HG03045 (cell line): ENCODE measurements around the gene CRABP1.
"Not testable (repeated sequence)": the region's sequence is repeated elsewhere in the genome, so short reads cannot be mapped to it uniquely, and the experiment has no call there.

Source experiments
- ATAC-seq: cut with Tn5 transposase; IDR thresholded peaks from one replicate; pipeline ENCODE4 v1.9.1; 2021; ENCODE audit warnings: mild to moderate bottlenecking, moderate library complexity; ENCODE audit not compliant: unreplicated experiment

Gene CRABP1

GRCh38 chr15:78369161-78369560, 29.0 kb downstream of the CRABP1 start:
- ATAC-seq, result no peak

DNA sequence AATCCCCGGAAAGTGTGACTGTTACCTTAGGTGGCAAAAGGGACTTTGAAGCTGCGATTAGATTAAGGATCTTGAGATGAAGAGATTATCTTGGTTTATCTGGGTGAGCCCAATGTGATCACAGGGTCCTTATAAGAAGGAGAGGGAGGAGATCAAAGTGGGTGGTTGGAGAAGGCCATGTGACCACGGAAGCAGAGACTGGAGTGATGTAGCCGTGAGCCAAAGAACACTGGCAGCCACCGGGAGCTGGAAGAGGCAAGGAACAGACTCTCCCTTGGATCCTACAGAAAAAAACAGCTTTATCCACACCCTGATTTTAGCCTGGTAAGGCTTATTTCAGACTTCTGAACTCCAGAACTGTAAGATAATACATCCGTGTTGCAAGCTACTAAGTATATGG, 29.9 kb downstream of the CRABP1 start:
- no peak for ATAC-seq

GRCh38 chr15:78372880-78373279, 32.7 kb downstream of the CRABP1 start:
- no peak for ATAC-seq

DNA sequence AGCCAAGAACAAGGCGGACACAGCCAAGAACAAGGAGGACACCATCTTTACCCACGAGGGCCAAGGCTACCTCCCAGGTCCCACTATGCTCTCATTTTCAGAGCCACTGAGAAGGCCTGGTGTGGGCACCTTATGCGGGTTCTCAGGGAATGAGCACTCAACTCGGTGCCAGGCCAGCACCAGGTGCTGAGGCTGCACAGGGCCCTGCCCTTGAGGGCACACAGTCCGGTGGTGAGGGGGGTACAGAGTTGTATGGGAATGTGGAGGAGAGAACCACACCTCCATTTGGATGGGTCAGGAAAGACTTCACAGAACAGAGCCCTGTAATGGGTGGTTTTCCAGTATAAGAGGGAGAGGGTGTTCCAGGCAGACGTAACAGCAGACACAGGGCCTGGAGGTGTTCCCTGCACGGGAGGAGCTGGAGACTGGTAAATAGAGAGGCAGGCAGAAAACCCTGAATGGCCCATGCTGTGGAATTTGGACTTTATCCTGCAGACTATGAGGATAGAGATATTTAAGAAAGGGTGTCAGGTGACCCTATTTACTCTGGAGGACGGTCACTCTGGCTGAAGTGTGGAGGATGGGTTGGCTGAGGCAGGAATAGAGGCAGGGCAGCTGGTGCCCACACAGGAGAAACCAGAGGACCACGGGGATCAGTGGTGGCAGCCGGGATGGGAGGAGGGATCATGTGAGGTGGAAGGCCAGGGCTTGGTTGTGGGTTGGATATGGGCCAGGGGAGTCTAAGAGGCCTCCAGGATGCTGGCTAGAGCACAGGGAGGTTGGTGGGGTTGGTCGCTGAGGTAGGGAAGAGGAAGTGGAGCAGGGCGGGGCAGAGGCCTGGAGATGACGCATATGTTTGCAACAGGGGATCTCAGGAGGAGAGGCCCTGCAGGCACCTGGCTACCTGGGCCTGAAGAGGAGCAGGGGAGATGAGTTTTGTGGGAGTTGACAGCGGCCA, 34.6 kb downstream of the CRABP1 start:
- no peak for ATAC-seq

- ATAC-seq, result not testable (repeated sequence)
These were observed 40.0 kb downstream of the CRABP1 start for GRCh38 chr15:78380143-78380542.

DNA sequence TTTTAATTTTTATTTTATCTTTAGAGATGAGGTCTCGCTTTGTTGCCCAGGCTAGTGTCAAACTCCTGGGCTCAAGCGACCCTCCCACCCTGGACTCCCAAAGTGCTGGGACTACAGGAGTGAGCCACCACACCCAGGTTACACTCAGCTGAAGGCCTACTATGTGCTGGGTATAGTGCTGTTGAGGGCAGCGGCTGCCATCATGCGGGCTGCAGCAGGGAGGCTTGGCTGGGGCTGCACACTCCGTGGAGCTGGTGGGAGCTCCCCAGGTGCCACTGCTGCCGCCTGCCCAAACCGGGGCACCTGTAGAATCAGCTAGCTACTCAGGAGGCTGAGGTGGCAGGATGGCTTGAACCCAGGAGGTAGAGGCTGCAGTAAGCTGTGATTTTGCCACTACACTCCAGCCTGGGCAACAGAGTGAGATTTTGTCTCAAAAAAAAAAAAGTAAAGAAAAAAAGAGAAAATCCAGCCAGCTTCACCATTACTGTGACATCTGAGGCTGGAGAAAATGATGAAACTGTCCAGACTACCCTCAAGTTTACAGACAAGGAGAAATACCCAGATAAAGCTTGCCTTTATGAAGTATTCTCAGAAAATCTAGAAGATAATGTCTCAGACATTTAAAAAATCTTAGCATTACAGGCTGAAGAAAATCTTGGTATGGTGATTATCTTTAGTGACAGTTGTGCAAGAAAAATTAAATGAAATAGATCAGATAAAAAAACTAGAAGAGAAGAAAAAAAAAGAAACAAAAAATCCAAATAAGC, 42.1 kb downstream of the CRABP1 start:
- no peak for ATAC-seq

- no peak for ATAC-seq
These were observed 44.5 kb downstream of the CRABP1 start for GRCh38 chr15:78384651-78385050.

DNA sequence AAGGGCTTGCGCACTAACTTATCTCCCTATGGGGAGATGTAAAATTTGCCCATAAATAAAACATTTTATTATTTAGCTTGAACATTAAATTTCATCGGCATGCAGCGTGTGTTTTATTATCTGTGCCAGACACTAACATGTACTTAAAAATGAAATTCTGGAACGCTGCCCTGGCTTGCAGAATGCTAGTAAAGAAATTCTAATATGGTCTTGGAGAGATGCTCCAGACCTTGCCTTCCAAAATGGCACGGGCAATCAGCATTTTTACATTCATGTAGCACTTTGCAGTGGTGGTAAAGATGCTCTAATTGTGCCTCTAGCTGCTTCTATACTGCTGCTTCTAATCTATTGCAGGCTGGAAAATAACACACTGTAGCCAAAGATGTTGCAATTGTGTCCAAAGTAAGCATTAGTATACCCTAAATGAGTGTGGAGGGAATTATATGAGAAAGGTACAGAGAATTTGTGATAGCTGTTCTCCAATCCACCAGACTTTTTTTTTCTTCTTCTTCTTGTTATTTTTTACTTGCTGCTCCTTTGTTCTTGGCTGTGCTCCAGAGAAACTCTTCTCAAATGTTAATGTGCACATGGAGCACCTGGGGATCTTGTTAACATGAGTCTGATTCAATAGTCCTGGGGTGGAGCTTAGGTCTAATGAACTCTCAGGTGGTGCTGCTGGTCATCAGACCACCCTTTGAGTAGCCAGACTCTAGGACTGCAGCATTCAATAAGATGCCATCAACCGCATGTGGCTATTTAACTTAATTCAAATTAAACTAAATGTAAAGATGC, 47.3 kb downstream of the CRABP1 start:
- ATAC-seq, result no peak

DNA sequence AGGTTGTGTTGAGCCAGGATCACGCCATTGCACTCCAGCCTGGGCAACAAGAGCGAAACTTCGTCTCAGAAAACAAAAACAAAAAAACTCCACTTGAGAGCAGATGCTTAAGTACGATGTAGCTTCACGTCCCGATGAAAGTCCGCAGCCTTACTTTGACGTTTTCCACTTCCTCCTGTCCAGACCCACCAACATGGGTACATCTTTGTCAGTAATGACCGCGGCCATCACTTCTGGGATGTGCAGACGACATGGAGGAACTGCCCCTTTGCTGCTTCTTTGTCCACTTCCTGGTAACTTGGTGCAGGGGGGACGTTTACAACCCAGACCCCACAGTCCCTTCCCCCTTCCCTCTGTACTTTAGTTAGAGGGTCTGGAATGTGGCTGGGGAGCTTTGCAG, 48.7 kb downstream of the CRABP1 start:
- ATAC-seq, result no peak

- no peak for ATAC-seq
These were observed 49.2 kb downstream of the CRABP1 start for GRCh38 chr15:78389322-78389721.

GRCh38 chr15:78389738-78390137, 49.6 kb downstream of the CRABP1 start:
- ATAC-seq, result no peak

DNA sequence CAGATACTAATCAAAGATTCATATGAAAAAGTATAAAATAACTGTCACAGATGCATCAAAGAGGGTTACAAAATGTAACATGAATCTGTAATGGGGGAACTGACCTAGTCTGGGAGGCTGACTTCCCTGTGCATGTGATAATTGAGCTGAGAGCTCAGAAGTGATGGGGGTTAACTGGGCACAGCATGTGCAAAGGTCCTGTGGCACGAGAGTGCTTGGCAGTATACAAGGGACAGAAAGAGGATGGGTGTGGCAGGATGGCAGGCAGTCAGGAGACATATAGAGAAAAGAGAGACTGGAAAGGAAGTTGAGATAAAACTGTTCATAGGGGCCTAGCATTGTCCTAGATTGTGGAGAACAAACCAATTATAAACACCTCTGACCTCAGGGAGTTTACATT, 50.1 kb downstream of the CRABP1 start:
- no peak for ATAC-seq

- ATAC-seq, result no peak
These were observed 50.7 kb downstream of the CRABP1 start for GRCh38 chr15:78390826-78391225.

GRCh38 chr15:78391781-78392180, 51.6 kb downstream of the CRABP1 start:
- ATAC-seq, result no peak

DNA sequence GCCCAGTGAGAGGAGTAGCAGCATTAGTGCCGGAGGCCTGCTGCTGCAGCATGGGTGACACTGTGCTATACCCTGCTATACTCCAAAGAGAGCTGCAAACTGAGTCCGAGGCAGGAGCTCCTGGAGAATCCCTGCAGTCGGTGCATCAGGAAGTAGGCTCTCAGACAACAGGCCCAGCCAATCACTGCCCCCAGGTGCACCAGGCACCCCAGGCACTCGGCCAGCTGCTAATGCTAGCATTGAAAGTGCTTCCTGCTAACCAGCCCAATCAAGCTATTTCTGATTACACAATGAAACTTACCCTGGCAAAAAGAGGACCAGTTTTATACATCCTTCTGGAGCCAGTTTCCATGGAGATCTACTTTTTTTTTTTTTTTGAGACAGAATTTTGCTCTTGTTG, 52.3 kb downstream of the CRABP1 start:
- ATAC-seq, result no peak

GRCh38 chr15:78393137-78393536, 53.0 kb downstream of the CRABP1 start:
- ATAC-seq, result no peak

- no peak for ATAC-seq
These were observed 53.9 kb downstream of the CRABP1 start for GRCh38 chr15:78394026-78394425.

DNA sequence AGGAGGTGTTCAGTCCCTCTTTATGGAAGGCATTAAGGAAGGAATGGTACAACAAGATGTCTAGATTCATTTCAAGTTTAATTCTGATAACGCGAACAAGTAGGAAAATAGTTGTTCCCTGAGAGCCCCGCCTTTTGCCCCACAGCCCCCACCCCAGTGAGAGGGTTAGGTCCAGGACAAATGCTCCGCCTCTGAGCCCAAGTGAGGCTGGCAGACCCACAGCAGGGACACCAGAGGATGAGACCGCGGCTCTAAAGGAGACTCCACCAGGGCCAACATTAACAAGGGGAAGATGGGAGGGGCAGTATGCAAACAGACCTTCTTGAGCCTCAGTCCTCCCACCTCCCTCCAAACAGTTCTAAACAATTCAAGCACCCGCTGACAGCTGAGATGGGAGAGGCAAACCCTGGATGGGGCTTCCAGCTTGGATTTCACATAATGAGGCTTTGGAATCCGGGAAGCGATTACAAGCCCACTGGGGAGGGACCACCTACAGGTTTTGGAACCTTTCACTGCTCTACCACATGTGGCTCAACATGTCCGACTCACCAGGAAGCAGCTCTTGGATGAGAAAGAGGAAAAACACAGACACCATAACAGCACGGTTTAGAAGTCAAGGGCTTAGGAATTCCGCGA, 54.9 kb downstream of the CRABP1 start:
- no peak for ATAC-seq

- ATAC-seq, result no peak
These were observed 56.1 kb downstream of the CRABP1 start for GRCh38 chr15:78396186-78396814.

- ATAC-seq, result no peak
These were observed 56.8 kb downstream of the CRABP1 start for GRCh38 chr15:78396976-78397375.
